CD14-positive monocyte (primary cell): Measurements from ENCODE around the gene AGPAT3. TPM values are rescaled to one million over a fixed set of nuclear protein-coding genes. Genes with fewer than 3 reads are reported as not detected.
A peak's percentile ranks its signal among the peaks of the same experiment; 100 is the strongest.

Experiments used
- DNase-seq, 3 donors: peaks; one replicate each; pipeline ENCODE4 v3.0.0-alpha.2; 2011 to 2022
- H2AFZ ChIP-seq: 2 replicates; pipeline ENCODE4 v1.6.0; 2012; ENCODE audit warnings: mild to moderate bottlenecking, low read depth, low read length, inconsistent platforms; ENCODE audit not compliant: insufficient read depth, poor library complexity, severe bottlenecking
- H3K27ac ChIP-seq, 2 donors: 1 replicate in 1 of 2; 2 replicates in 1 of 2; pipeline ENCODE4 v1.5.1; 2012 to 2013; ENCODE audit warnings: low read length in 2 of 2, control low read depth in 1 of 2, inconsistent platforms in 1 of 2, low read depth in 1 of 2, mild to moderate bottlenecking in 1 of 2
- H3K27me3 ChIP-seq, 2 donors: one replicate each; pipeline versions ENCODE4 v1.6.0 to v1.6.1; 2011 to 2013; ENCODE audit warnings: low read length in 2 of 2; ENCODE audit not compliant: control insufficient read depth in 2 of 2, insufficient read depth in 2 of 2
- H3K36me3 ChIP-seq, 2 donors: replicated peaks in 1 of 2; 1 replicate in 1 of 2; 2 replicates in 1 of 2; pipeline versions ENCODE4 v1.5.1 to v1.6.1; 2012 to 2013; ENCODE audit warnings: low read length in 2 of 2, control low read depth in 1 of 2, inconsistent platforms in 1 of 2, mild to moderate bottlenecking in 1 of 2; ENCODE audit not compliant: insufficient read depth in 2 of 2, control insufficient read depth in 1 of 2
- H3K4me1 ChIP-seq, 2 donors: 1 replicate in 1 of 2; 2 replicates in 1 of 2; pipeline versions ENCODE4 v1.5.1 to v1.6.1; 2012 to 2013; ENCODE audit warnings: low read length in 2 of 2, control low read depth in 1 of 2, inconsistent platforms in 1 of 2, mild to moderate bottlenecking in 1 of 2, moderate library complexity in 1 of 2; ENCODE audit not compliant: insufficient read depth in 2 of 2, control insufficient read depth in 1 of 2
- H3K4me2 ChIP-seq: replicated peaks from 2 replicates; pipeline ENCODE3; 2012; ENCODE audit warnings: low read length, moderate library complexity, mild to moderate bottlenecking; ENCODE audit not compliant: poor library complexity, severe bottlenecking; ENCODE audit errors: extremely low read depth
- H3K4me3 ChIP-seq, 3 experiments: fragments of 200-600 bp in 1 of 3; sonication (generic) in 1 of 3; replicated peaks in 1 of 3; 1 replicate in 2 of 3; 2 replicates in 1 of 3; pipeline ENCODE4 v1.5.1; 2011 to 2013; ENCODE audit warnings: low read length in 3 of 3, mild to moderate bottlenecking in 3 of 3, control low read depth in 2 of 3, low read depth in 2 of 3, inconsistent platforms in 1 of 3, moderate library complexity in 1 of 3
- H3K79me2 ChIP-seq: 2 replicates; pipeline ENCODE4 v1.6.0; 2012; ENCODE audit warnings: mild to moderate bottlenecking, control low read depth, inconsistent platforms, low read length, moderate library complexity; ENCODE audit not compliant: insufficient read depth
- H3K9ac ChIP-seq: 2 replicates; pipeline ENCODE4 v1.6.0; 2017; ENCODE audit warnings: low read length, mild to moderate bottlenecking; ENCODE audit not compliant: insufficient read depth, poor library complexity, severe bottlenecking
- H3K9me3 ChIP-seq, 2 donors: replicated peaks in 1 of 2; 1 replicate in 1 of 2; 2 replicates in 1 of 2; pipeline versions ENCODE4 v1.5.1 to v1.6.1; 2012 to 2013; ENCODE audit warnings: low read length in 2 of 2, control low read depth in 1 of 2; ENCODE audit not compliant: control insufficient read depth in 1 of 2, insufficient read depth in 1 of 2
- H4K20me1 ChIP-seq: 2 replicates; pipeline ENCODE4 v1.6.0; 2012; ENCODE audit warnings: mild to moderate bottlenecking, low read length, control low read depth, moderate library complexity; ENCODE audit not compliant: insufficient read depth
- H3K27ac Mint-ChIP-seq, 7 donors: one replicate each; pipeline ENCODE4 v1.8.0; 2020; ENCODE audit warnings: mild to moderate bottlenecking in 7 of 7, mixed read lengths in 7 of 7, moderate library complexity in 6 of 7, inconsistent platforms in 2 of 7
- H3K27me3 Mint-ChIP-seq, 3 donors: one replicate each; pipeline ENCODE4 v1.8.0; 2021 to 2022; ENCODE audit warnings: low read depth in 3 of 3, mild to moderate bottlenecking in 3 of 3, mixed read lengths in 3 of 3, moderate library complexity in 3 of 3, inconsistent platforms in 1 of 3
- H3K36me3 Mint-ChIP-seq, 2 donors: one replicate each; pipeline ENCODE4 v1.8.0; 2020; ENCODE audit warnings: mixed read lengths in 2 of 2, inconsistent platforms in 1 of 2, mild to moderate bottlenecking in 1 of 2
- H3K4me1 Mint-ChIP-seq: one replicate; pipeline ENCODE4 v1.8.0; 2020; ENCODE audit warnings: mild to moderate bottlenecking, mixed read lengths
- H3K4me3 Mint-ChIP-seq, 2 donors: one replicate each; pipeline ENCODE4 v1.8.0; 2020; ENCODE audit warnings: mild to moderate bottlenecking in 2 of 2, mixed read lengths in 2 of 2, moderate library complexity in 1 of 2
- H3K9me3 Mint-ChIP-seq, 7 donors: one replicate each; pipeline ENCODE4 v1.8.0; 2020 to 2022; ENCODE audit warnings: mixed read lengths in 7 of 7, mild to moderate bottlenecking in 6 of 7, moderate library complexity in 6 of 7, inconsistent platforms in 2 of 7
- CTCF ChIP-seq: fragments of 200-600 bp; IDR thresholded peaks from one replicate; pipeline ENCODE4 v1.8.0; 2022; ENCODE audit warnings: antibody characterized with exemption, mild to moderate bottlenecking
- WGBS: methylation state at CpG from one replicate; pipeline ENCODE4 v1.1.5; 2013; ENCODE audit warnings: missing lambda C conversion rate; ENCODE audit not compliant: insufficient coverage; 5-methylcytosine and 5-hydroxymethylcytosine counted together
- intact Hi-C, 2 donors: fragments of 100-400 bp; cut with micrococcal nuclease; formaldehyde crosslinking; loops; one replicate each; pipeline versions ENCODE4 v1.15.0 to v1.15.1; 2023
- polyA plus RNA-seq, 3 donors: library from polyadenylated mRNA; depleted of rRNA in 1 of 3; unstranded in 2 of 3; stranded (reverse) in 1 of 3; fragments of 300-500 nt in 2 of 3; fragments of >200 nt in 1 of 3; fragmentation: Illumina TruSeq in 2 of 3; gene quantifications; 1 replicate in 2 of 3; 2 replicates in 1 of 3; pipeline ENCODE4 v1.2.3, GENCODE V29; 2012 to 2021

Gene AGPAT3
- polyA plus RNA-seq, 3 donors, result 24.9 to 49.3 (median 26.2) TPM

DNA sequence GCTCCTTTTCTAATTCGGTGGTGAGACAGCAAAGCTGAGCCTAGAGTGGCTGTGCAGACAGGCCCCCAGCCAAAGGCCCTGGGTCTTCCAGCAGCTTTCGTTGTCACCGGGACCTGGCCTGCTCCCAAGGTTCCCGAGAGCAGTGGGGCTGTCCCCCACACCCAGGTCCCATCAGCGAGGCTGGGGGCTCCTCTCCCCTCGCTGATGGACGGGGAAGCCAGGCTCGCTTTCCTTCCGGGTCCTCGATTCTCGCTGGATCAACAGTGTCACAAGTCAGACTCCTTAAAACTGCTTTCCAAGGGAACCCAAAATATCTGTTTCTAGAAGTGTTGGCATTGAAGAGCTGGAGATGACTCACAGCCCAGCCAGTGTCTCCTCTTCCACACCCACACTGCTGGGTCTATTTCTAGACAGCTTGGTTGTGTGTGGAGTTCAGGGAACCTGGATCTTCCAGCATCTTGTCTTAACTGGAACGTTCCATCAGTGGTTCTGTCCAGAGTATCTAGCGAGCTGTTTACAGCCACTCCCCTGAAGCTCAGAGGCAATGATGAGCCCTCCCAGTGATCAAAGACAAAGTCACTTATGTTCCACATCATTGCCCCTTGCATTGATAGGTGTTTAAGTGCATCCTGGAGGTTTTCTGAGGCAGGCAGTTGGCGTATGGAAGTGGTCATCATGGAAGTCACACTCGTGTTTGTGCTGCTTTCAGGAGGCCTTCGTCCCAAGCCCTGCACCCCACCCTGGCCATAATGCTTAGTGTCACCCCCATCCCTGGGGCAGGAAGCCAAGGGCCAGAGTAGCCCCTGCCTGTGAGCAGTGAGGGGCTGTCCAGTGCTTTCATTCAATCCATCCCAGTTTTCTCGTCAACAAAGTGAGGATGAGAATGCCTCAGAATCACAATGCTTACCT, 40.4 kb upstream of the AGPAT3 start:
- peaks cover 35 to 49% of the 10 kb centered on the region in 2 donors for H3K4me1 ChIP-seq
- H3K27me3 ChIP-seq, result no peaks in the 10 kb centered on the region
- no peaks in the 10 kb centered on the region for H3K9me3 ChIP-seq
- peak in 1 of 3 donors; percentile 7 for DNase-seq
- Mint-ChIP-seq H3K4me1 (peaks cover 45% of the 10 kb centered on the region), H3K36me3 (no peaks in the 10 kb centered on the region), H3K27ac (peak overlapping the region in 1 of 7 donors; percentile 45), H3K4me3 (no peak overlapping the region), H3K9me3 (peaks cover 0 to 3% (median 0%) of the 10 kb centered on the region in 7 donors), H3K27me3 (peaks cover 3 to 9% (median 6%) of the 10 kb centered on the region in 3 donors)
- H3K79me2 ChIP-seq, result no peaks in the 10 kb centered on the region
- H3K9ac ChIP-seq, result no peak overlapping the region
- 94% methylated on average over 9 of the region's 17 CpGs for WGBS
- no peak overlapping the region for H2AFZ ChIP-seq
- H3K4me2 ChIP-seq, result no peak overlapping the region
- no peaks in the 10 kb centered on the region for H3K36me3 ChIP-seq
- H4K20me1 ChIP-seq, result no peaks in the 10 kb centered on the region
- intact Hi-C loops, result no loop called here
- TF ChIP-seq CTCF, result no peak
- H3K27ac ChIP-seq, result no peak overlapping the region
- H3K4me3 ChIP-seq, result no peak overlapping the region

DNA sequence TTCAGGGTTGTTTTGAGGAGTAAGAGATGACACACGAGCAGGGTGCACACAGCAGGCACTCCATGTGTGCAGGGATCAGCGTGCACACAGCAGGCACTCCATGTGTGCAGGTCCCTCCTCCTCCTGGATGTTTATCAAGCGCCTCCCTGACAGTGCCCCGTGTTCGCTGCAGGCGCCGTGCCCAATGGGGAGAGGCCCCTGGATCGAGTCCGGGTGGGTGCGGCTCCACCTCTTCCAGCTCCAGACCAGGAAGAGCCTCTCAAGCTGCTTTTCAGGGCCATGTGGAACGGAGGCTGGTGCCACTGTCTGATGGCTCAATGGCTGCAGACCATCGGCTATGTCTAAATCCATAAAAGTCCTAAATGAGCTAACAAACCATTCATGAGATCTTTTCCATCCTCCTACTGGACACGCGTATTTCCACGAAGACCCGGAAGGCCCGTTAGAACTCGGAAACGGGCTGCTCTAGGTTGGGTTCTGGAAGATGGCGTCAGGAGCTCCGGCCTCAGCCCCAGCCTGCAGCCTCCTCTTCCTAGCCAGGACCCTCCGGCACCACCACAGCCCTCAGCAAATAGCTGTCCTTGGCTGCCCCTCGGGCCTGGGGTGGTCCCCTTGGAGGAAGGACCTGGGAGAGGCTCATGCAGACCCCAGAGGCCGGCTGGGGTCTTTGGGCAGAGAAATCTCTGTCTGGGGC, 39.6 kb upstream of the AGPAT3 start:
- H4K20me1 ChIP-seq, result no peaks in the 10 kb centered on the region
- H3K4me1 ChIP-seq, result peaks cover 31 to 45% of the 10 kb centered on the region in 2 donors
- peaks cover 0 to 3% (median 0%) of the 10 kb centered on the region in 7 donors for H3K9me3 Mint-ChIP-seq
- no peaks in the 10 kb centered on the region for H3K36me3 ChIP-seq
- H3K79me2 ChIP-seq, result no peaks in the 10 kb centered on the region
- H3K4me3 ChIP-seq, result no peak overlapping the region
- no peak overlapping the region for H3K4me3 Mint-ChIP-seq
- H3K36me3 Mint-ChIP-seq, result no peaks in the 10 kb centered on the region
- no peak for TF ChIP-seq CTCF
- intact Hi-C loops, result no loop called here
- no peak overlapping the region for H2AFZ ChIP-seq
- no peak overlapping the region for H3K27ac ChIP-seq
- H3K4me1 Mint-ChIP-seq, result peaks cover 40% of the 10 kb centered on the region
- H3K9me3 ChIP-seq, result no peaks in the 10 kb centered on the region
- H3K27me3 ChIP-seq, result no peaks in the 10 kb centered on the region
- no peak for DNase-seq
- H3K27ac Mint-ChIP-seq, result no peak overlapping the region
- 96% methylated on average over 12 of the region's 24 CpGs for WGBS
- H3K9ac ChIP-seq, result no peak overlapping the region
- peaks cover 3 to 13% (median 9%) of the 10 kb centered on the region in 3 donors for H3K27me3 Mint-ChIP-seq
- H3K4me2 ChIP-seq, result no peak overlapping the region
